NB4 (cell line): ENCODE measurements around the gene ANKRD12.
"Not testable (repeated sequence)": the region's sequence is repeated elsewhere in the genome, so short reads cannot be mapped to it uniquely, and the experiment has no call there.

Experiments used
- DNase-seq: peaks from one replicate; pipeline ENCODE4 v3.0.0; 2010; ENCODE audit warnings: low read depth
- H3K4me3 ChIP-seq: one replicate; pipeline ENCODE4 v1.5.1; 2011; ENCODE audit warnings: mild to moderate bottlenecking, low read depth, low read length, moderate library complexity
- MYC ChIP-seq: IDR thresholded peaks from 2 replicates; pipeline ENCODE4 v1.6.1; 2011; ENCODE audit warnings: low read depth, low read length
- POLR2A ChIP-seq: IDR thresholded peaks from 2 replicates; pipeline ENCODE4 v1.6.1; 2011; ENCODE audit warnings: mild to moderate bottlenecking; ENCODE audit not compliant: insufficient read length; ENCODE audit errors: extremely low read depth
- TF ChIP-seq, protein P1 (sequence below): IDR thresholded peaks from one replicate; pipeline ENCODE4 v1.5.1; 2012; ENCODE audit warnings: low read depth, low read length
- TF ChIP-seq, protein P2 (sequence below): IDR thresholded peaks from 2 replicates; pipeline ENCODE4 v1.6.1; 2011; ENCODE audit warnings: low read depth, low read length

ANKRD12 gene

DNA sequence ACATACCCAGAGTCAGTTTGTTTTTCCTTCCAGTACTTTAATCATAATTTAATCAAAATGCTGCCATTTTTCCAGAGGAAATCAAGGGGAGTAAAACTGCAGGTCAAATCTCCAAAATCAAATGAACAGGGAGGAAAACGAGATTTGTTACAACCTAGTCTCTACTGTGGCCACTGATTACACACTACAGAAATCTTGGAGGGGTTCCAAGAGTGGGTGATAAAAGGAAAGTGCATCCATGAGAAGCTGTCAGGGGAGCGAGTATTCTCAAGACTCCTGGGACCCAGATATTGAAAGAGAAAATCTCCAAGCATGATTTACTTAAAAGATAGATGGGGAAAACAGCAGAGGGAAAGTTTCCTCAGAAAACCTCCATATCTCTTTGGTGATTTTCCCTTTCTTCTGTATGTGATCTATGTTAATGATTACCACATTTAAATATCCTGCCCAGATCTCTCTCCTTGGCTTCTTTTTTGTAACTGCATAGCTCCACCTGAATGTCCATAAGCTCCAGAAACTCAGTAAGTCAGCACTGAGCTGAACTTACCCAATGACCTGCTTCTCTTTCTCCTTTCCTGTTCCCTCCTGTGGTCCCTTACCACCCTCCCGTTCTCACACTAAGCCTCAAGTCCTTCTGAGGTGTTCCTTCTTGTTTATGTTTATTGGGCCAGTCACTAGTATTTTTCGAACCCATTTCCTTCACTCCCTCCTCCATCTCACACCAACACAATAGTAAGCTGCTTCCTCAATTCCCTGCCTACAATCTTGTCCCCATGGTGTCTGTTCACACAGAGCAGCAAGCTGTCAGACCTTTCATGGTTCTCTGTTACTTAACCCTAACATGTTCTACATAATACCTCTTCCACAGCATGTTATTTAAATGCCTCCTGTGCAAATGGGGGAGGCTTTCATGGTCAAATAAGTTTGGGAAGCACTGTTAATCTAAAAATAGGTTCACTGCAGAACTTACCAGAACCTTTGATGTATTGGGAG is 124.1 kb downstream of the ANKRD12 start:
- H3K4me3 ChIP-seq, result no peak overlapping the region
- TF ChIP-seq POLR2A, result no peak
- TF ChIP-seq MYC, result no peak
- TF ChIP-seq, protein P1, sequence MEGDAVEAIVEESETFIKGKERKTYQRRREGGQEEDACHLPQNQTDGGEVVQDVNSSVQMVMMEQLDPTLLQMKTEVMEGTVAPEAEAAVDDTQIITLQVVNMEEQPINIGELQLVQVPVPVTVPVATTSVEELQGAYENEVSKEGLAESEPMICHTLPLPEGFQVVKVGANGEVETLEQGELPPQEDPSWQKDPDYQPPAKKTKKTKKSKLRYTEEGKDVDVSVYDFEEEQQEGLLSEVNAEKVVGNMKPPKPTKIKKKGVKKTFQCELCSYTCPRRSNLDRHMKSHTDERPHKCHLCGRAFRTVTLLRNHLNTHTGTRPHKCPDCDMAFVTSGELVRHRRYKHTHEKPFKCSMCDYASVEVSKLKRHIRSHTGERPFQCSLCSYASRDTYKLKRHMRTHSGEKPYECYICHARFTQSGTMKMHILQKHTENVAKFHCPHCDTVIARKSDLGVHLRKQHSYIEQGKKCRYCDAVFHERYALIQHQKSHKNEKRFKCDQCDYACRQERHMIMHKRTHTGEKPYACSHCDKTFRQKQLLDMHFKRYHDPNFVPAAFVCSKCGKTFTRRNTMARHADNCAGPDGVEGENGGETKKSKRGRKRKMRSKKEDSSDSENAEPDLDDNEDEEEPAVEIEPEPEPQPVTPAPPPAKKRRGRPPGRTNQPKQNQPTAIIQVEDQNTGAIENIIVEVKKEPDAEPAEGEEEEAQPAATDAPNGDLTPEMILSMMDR, result no peak
- TF ChIP-seq, protein P2, sequence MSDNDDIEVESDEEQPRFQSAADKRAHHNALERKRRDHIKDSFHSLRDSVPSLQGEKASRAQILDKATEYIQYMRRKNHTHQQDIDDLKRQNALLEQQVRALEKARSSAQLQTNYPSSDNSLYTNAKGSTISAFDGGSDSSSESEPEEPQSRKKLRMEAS, result no peak
- DNase-seq, result no peak

DNA sequence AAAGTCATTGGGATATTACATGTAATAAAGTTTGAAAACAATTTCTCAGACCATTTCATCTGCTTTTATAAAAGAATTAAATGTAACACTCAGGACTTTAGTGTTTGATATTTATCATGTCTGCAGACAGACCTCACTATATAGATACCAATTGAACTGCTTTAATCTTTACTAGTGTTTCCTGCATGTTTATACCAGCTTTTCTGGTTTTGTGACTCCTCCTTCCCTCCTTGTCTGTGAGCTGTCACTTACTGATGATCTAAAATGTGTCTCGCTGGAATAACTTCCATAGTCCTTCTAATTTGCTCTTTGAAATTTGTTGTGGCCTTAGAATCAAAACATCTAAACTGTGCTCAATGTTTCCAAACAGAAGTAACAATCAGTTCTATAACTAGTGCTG is 126.7 kb downstream of the ANKRD12 start:
- H3K4me3 ChIP-seq, result no peak overlapping the region
- TF ChIP-seq POLR2A (no peak), MYC (no peak)
- TF ChIP-seq, protein P2, result no peak
- TF ChIP-seq, protein P1, result no peak
- DNase-seq, result no peak

DNA sequence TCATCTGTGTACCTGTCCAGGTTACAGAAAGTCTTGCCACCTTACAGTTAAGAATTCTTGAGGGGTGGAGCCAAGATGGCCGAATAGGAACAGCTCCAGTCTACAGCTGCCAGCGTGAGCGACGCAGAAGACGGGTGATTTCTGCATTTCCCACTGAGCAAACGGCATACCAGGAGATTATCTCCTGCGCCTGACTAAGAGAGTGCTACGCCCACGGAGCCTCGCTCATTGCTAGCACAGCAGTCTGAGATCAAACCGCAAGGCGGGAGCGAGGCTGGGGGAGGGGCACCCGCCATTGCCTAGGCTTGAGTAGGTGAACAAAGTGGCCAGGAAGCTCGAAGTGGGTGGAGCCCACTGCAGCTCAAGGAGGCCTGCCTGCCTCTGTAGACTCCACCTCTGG is 128.2 kb downstream of the ANKRD12 start:
- DNase-seq, H3K4me3 ChIP-seq: not testable (repeated sequence)

DNA sequence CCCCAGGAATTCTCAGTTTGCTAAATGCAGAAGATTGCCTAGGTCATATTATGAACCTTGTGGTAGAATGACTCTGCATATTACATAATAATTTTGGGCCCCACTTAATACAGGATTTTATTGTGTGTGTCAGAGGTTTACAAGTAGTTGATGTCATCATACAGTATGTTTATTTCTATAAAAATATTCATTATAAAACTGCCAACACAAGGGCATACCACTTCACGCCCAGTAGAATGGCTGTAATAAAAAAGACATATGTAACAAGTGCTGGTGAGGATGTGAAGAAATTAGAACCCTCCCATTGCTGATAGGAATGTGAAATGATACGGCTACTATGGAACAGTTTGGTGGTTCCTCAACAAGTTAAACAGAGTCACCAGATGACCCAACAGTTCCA is 136.6 kb downstream of the ANKRD12 start:
- TF ChIP-seq MYC (no peak), POLR2A (no peak)
- TF ChIP-seq, protein P1, result no peak
- TF ChIP-seq, protein P2, result no peak
- no peak overlapping the region for H3K4me3 ChIP-seq
- DNase-seq, result no peak

DNA sequence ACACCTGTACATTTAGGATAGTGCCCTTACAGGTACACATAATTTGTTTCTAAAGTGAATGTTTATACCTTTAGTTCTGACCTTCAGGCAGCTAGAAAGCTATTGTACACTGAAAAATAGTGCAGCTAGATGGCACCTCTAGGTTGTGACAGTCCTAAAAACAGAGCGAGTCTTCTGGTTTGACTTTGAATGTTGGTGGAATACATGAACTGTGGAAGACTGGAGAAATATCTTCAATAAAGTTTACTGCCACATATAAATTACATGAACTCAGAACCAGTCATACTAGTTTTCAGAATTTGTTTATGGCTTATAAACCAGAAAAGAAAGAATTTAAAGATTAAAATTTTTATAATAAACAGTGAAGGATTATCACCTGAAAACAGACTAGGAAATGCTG is 139.3 kb downstream of the ANKRD12 start:
- DNase-seq, result no peak
- TF ChIP-seq POLR2A, result no peak
- TF ChIP-seq, protein P2, result no peak
- TF ChIP-seq, protein P1, result no peak
- no peak for TF ChIP-seq MYC
- H3K4me3 ChIP-seq, result no peak overlapping the region

DNA sequence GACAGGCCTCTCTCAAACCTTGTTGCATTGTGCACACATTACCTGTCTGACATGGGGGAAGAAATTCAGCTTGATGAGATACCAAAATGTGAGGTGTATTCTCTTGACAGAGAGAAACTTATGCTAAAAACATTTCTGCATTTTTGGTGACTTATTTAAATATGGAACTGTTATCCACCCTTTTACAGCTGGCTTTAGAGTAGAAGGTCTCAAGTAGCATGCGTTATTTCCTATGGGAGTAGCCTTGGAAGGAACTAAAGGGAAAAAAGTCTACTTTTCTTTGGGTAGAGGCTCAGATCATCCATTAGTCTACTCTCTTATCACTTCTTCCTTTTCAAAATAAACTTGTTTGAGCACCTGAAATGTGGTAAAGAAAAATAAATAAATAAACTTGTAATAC is 141.4 kb downstream of the ANKRD12 start:
- no peak for DNase-seq
- TF ChIP-seq, protein P2, result no peak
- TF ChIP-seq POLR2A, result no peak
- TF ChIP-seq, protein P1, result no peak
- TF ChIP-seq MYC, result no peak
- H3K4me3 ChIP-seq, result no peak overlapping the region
